Ovary (tissue), 3 donors: Measurements from ENCODE around the gene FARP1.

Experiments
- CTCF ChIP-seq, 3 donors: fragments of 450-650 bp in 2 of 3; fragments of 200-600 bp in 1 of 3; IDR thresholded peaks; one replicate each; pipeline versions ENCODE4 v1.5.1 to v1.8.0; 2016 to 2022; ENCODE audit warnings: antibody characterized with exemption in 3 of 3, mild to moderate bottlenecking in 1 of 3
- EP300 ChIP-seq: sonication (generic); formaldehyde crosslinking; IDR thresholded peaks from one replicate; pipeline ENCODE4 v1.6.1; 2017; ENCODE audit warnings: antibody characterized with exemption
- donor health status: DM: no; HTN: no; CAD: no.

- TF ChIP-seq CTCF (IDR thresholded peaks at IDR 0.05): no peak
- TF ChIP-seq EP300: no peak
Observed at GRCh38 chr13:98420554-98421175, 277.8 kb downstream of the FARP1 start.
